Raji (cell line): Measurements from ENCODE around the gene PI4K2A.

ENCODE experiments used
- POLR2A ChIP-seq: IDR thresholded peaks from 2 replicates; pipeline ENCODE4 v1.6.1; 2011; ENCODE audit warnings: low read depth, low read length, control low read depth; ENCODE audit not compliant: insufficient read depth

Gene PI4K2A

DNA sequence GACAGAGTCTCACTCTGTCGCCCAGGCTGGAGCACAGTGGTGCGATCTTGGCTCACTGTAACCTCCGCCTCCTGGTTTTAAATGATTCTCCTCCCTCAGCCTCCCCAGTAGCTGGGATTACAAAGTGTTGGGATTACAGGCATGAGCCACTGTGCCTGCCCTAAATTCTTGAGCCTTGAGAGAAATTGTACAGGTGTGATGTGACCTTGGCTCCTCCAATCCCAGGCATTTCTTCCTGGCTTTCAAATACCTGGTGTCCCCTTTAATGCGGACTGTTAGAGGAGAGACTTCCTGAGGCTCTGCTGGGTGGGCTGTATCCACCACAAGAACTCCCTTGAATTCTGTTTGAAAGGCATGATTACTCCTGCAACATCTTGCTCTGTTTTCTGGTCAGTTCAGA lies 22.2 kb upstream of the PI4K2A start:
- no peak for TF ChIP-seq POLR2A

DNA sequence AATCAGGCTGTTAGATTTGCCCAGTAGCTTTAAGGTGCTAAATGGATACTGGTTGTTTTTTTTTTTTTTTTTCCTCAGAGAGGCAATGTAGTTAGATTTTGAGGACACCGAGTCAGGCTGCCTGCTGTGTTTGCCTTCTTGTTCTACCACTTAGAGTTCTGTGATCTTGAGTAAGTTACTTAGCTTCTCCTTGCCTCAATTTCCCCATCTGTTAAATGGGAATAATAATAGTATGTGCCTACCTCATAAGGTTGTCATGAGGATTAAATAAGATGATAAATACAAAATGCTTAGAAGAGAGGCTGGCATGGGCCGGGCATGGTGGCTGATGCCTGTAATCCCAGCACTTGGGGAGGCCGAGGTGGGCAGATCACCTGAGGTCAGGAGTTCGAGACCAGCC lies 21.7 kb upstream of the PI4K2A start:
- no peak for TF ChIP-seq POLR2A

DNA sequence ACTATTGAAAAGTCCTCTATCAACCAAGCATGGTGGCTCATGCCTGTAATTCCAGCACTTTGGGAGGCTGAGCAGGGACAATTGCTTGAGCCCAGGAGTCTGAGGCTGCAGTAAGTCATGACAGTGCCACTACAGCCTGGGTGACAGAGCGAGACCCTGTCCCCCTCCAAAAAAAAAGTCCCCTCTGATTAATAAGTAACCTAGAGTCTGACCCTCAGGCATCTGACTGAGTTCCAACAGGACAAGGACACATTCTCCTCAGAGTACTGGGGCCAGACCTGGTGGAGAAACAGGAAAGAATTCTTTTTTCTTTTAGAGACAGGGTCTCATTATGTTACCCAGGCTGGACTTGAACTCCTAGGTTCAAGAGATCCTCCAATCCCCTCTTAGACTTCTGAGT lies 17.2 kb upstream of the PI4K2A start:
- no peak for TF ChIP-seq POLR2A

DNA sequence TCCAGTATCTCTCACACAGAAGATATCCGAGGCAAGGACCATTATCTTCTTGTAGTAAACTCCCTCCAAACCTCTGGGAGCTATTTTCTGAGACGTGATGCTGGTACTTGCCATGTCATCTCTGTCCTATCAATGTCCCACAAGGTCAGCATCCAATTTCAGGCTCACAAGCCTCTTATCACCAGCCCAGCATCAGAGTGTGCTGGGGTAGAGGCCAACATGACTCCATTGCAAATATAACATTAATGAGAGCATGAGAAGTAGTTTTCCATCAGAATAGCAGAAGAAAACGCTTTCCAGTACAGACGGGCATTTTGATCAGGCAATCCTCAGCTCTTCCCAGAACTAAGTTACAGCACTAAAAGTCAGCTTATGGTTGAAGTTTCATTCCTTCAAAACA lies 12.7 kb upstream of the PI4K2A start:
- no peak for TF ChIP-seq POLR2A

DNA sequence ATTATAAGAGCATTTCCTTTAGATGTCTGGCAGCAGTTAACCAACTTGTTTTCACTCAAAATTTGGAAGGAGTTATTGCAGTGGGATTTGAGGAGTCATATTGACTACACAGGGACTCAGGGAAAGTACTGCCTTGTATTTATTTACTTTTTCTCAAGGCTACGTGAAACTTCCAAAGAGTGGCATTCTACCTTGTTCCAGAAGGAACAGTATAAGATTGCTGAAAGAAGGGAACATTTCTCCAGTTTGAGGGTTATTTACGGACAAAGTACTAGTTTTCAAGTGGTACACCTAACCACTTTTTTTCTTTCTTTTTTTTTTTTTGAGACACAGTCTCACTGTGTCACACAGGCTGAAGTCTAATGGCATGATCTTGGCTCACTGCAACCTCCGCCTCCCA lies 12.2 kb upstream of the PI4K2A start:
- no peak for TF ChIP-seq POLR2A

DNA sequence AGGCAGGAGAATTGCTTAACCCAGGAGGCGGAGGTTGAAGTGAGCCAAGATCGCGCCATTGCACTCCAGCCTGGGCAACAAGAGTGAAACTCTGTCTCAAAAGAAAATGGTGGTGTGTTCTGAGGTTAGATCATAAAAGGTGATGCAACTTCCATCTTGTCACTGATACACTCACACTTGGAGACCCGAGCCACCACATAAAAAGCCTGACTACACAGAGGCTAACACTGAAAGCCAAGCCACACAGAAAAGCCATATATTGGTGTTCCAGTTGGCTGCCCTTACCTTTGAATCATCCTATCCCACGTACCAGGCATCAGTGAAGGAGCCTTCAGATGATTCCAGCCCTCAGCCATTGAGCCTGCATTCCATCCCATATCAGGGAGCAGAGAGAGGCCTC lies 11.2 kb upstream of the PI4K2A start:
- no peak for TF ChIP-seq POLR2A

DNA sequence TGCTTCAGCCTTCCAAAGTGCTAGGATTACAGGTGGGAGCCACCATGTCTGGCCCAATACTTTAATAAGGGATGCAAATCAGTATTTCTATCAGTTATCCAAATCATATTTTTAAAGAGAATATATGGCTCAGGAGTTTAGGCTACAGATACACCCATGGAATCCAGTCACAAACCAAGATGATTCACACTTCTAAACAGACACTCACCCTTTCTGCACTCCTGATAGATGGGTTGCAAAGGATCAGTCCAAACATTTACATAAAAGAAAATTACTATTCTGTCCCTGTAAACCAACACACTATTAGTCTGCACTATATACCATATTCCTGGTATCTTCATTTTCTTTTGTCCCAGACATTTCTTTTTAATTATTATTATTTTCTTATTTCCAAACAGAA lies 9.4 kb upstream of the PI4K2A start:
- TF ChIP-seq POLR2A, result no peak

DNA sequence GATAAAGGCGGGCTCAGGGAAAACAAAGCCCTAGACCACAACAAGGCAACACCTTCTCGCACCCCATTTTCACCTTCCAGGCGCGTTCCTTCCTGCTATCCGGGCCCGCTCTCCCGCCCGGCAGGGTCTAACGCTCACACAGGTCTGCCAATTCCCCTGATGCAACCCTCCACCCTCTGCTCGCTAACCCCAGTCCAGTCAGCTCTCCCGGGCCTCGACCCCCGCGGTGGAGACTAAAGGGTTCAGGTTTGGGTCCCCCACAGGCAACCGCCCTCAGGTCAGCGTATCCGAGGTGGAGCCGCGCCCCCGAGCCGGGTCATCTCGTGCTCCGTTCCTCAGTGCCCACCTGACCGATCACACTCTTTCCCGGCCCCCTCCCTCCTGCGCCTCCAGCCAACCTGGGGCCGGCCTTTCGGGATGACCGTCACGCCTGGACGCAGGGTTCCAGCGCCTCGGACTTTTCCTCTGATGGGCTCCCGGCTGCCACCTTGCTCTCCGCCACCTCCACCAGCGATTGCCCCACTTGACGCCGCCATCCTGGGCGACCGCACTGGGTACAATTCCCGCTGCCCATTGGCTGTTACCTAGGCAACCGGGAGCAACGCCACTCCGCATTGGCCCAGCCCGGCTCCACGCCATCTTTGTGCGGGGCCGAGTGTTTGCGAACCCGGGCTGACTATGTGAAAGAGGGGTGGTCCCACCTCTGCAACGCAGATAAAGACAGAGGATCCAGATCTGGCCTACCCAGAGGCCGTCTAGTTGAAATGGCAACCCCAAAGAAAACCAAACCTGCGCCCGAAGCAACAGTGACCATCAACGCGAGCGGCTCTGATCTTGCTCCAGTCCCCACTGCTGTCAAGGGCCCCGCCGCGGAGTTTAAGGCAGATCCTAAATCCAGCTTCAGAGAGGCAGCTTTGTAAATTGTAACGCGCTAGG lies 7.3 kb upstream of the PI4K2A start, which contains the start of gene MORN4:
TSS of gene MORN4 (minus strand) at position 552 of the 936 bp plus-strand sequence. CDS start 13,847 bp downstream, outside the sequence.
- peak; percentile 34; the same call in 1 of the 2 replicates for TF ChIP-seq POLR2A

DNA sequence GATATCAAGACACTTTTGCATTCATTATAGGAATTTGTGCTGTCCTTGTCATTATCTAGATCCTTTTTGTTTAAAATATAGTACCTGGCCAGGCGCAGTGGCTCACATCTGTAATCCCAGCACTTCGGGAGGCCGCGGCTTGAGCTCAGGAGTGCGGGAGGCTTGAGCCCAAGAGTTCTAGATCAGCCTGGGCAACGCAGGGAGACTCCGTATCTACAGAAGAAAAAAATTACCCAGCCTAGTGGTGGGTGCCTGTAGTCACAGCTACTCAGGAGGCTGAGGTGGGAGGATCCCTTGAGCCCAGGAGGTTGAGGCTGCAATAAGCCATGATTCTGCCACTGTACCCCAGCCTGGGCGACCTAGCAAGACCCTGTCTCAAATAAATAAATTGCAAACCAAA lies 6.5 kb upstream of the PI4K2A start:
- no peak for TF ChIP-seq POLR2A

DNA sequence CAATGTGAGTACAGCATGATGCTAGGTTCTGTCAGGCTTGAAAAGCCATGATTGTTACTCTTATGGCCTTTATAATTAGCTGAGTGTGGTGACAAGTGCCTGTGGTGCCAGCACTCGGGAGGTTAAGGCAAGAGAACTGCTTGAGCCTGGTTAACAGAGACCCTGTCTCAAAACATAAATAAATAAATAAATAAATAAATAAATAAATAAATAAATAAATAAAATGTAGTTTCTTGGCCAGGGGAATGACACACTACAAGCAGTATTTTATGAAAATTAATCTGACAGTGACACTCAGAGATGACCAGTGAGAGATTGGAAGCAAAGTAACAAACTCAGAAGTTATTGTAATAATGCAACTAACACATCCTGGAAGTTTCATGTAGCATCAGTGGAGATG lies 4.9 kb upstream of the PI4K2A start:
- TF ChIP-seq POLR2A, result no peak

DNA sequence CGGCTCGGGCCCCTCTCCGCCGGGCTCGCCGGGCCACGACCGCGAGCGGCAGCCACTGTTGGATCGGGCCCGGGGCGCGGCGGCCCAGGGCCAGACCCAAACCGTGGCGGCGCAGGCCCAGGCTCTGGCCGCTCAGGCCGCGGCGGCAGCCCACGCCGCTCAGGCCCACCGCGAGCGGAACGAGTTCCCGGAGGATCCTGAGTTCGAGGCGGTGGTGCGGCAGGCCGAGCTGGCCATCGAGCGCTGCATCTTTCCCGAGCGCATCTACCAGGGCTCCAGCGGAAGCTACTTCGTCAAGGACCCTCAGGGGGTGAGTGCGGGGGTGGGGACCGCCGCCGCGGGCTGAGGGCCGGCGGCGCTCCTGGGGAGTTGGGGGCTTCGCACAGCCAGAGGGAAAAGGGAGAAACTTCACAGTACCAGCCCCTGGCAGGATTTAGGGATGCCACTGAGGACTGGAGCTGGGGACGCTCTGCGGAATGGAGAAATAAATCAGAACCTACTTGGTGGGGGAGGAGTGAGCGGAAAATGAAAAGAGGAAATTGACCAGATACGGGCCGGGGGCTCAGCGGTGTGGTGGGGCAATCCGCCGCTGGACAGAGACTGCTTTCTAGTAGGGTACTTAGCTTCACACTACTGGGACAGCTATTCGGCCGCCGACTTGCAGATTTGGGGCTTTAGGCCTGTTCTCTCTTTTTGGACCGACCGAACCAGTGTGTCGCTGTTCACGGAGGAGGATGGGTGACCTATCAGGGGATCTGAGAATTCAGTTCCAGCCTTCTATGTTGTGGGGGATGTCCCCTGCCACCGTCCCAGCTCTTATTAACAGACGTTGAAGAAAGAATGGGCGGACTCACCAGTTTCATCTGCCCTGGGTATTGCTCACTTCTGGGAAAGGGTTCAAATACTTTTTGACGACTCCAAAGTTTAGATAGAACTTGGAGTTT lies 669 bp downstream of the PI4K2A start:
- TF ChIP-seq POLR2A, result no peak

DNA sequence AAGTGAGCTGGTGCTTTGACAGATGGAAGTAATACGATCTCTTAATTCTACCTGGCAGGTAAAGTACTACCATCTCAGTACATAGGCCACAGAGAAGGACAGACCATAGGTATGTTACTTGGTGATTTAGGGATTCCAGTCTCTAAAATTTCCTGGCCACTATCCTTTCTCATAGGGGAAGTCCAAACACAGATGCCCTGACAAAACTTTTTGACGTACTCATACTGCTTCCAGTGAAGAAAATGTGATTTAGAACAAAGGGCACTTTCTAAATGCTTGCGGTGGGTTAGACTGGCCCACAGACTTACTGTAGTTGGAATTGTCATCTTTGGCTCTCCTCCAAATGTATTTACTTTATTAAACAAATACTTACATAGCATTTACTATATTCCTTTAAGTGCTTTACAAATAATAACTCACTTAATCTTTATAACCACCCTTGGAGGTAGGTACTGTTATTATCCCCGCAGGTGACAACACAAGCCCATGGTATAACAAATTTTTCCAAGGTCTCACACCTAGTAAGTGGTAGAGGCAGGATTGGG lies 3.0 kb downstream of the PI4K2A start:
- TF ChIP-seq POLR2A, result no peak

DNA sequence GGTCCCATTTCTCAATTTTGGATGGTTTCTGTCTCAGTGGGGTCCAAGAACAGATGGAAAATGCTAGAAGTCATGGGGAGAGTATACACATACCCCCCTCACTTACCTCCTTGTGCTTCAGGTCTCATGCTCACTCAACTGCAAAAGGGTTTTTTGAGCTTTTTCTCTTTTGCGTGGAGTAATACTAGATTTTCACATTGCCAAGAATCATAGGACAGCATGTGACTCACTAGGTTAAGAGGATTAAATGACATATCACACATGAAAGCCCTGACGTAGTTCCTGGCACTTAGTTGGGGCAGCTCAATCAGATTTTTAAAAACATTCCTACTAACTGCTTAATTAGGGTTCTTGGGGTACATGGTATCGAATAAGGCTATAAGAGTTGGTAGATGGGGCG lies 4.5 kb downstream of the PI4K2A start:
- TF ChIP-seq POLR2A, result no peak

DNA sequence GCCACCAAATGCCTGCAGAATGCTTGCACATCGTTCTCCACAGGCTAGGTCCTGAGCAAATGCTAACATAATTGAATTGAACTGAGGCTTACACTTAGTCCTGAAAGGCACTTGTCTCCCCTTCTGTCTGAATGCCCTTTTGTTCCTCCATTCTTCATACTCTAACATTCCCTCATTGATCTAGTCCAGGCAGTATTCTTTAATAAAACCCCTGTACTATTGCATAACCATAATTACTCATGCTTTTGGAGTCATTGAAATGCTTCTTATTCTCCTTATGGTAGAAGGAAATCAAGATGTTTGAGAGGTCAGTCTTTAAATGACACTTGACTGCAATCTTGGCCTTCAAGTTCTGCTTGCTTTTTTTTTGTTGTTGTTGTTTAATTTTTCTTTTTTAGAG lies 7.1 kb downstream of the PI4K2A start:
- no peak for TF ChIP-seq POLR2A
